GM08714 (cell line): ENCODE results near the gene ST8SIA1.

ENCODE experiments used
- H3K4me3 ChIP-seq: fragments of 200-500 bp; sonication (Bioruptor generic); 2 replicates; pipeline ENCODE4 v1.5.1; 2014; ENCODE audit warnings: mild to moderate bottlenecking, low read length, inconsistent platforms
- ZNF274 ChIP-seq: IDR thresholded peaks from 2 replicates; pipeline ENCODE4 v1.6.1; 2012; ENCODE audit warnings: mild to moderate bottlenecking, low read depth, low read length

Gene ST8SIA1

GRCh38 chr12:22348208-22348607, 13.7 kb upstream of the ST8SIA1 start:
- no peak for TF ChIP-seq ZNF274
- H3K4me3 ChIP-seq: no peak overlapping the region

GRCh38 chr12:22340143-22340542, 5.6 kb upstream of the ST8SIA1 start:
- TF ChIP-seq ZNF274: no peak
- no peak overlapping the region for H3K4me3 ChIP-seq

DNA sequence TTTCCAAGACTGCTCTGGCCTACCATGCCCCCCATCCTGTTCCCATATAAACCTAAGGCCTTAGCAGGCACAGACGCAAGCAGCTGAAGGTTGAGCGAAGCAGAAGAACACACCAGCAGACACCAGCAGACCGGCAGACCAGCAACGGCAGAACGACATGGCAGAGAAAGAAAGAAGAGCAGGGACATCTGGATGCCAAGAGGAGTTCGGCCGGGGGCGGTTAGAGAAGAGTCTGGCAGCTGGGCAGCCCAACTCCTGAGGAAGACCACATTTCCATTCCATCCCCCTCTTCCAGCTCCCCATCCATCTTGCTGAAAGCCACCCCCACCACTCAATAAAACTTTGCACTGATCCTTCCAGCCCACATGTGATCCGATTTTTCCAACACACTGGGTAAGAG, 5.2 kb upstream of the ST8SIA1 start:
- no peak for TF ChIP-seq ZNF274
- H3K4me3 ChIP-seq: no peak overlapping the region

DNA sequence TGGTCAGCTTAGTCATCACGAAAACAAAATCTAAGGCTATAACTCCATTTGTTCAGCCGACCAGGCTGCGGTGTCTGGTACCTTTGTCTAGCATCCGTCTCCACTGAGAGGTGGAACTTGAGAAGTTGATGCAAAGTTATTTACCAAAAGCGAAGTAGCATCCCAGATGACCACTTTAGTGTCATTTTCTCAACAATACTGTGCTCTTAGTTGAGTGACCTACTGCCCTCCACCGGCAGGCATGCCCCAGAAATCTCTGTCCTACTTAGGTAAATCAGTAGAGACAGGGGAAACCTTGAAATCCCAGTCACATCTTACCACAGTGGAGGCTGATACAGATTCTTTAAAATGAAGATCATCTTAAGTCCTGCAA, 1.3 kb upstream of the ST8SIA1 start:
- no peak for TF ChIP-seq ZNF274
- peak overlapping the region; percentile 59; the same call in 1 of the 2 replicates for H3K4me3 ChIP-seq

DNA sequence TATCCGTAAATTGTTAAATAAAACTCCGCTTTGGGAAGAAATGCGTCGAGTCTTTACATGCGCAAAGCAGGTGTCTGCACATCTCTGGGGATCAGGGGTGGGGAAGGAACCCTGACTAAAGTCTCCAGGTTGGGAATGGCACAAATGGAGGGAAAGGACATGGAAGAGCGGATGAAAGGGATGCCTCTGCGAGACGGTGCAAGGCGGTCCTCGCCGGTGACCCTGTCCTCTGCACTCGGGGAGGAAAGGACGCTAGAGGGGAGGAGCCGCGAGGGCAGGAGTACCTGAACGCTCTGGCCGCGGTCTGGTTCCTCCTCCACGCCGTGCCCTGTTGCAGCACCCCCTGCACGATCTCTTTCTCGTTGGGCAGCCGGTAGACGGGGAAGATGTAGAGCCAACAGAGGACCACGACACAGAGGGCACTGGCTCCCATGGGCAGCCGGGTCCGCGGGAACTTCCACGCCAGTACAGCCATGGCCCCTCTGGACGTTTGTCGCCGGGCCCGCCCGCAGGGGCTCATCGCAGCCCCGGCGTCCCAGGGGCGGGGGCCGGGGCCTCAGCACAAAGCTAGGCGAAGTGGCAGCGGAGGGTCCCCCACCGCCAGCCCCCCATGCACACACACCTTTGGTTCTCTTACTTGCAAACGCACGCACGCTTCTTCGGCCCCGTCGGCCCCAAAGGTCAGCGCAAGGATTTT, 646 bp downstream of the ST8SIA1 start:
- no peak for TF ChIP-seq ZNF274
- peak overlapping the region; percentile 59 for H3K4me3 ChIP-seq

DNA sequence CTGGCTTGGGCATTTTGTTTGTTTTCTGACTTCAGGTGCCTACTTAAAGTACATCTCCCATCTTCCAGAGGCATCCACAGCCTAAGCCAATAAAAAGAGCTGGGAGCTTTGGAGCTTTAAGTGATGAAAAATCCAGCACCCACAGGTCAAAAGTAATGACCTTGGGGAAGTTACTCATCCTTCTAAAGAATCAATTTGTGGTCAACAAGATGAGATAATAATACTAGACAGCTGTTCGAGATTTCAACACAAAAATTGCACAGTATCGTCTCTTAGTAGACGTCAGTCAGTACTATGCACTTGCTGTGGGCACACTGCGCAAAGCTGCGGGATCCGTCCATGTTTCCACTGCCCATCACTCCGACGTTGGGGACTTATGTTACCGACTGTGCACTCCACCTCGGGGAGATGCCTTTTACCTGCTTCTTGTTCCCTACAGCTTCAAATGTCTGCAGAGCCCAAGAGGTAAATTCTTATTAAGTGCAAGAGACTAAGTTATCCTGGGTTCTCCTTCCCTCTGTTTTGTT, 1.3 kb downstream of the ST8SIA1 start:
- H3K4me3 ChIP-seq: no peak overlapping the region
- TF ChIP-seq ZNF274: no peak

GRCh38 chr12:22332202-22332601, 2.3 kb downstream of the ST8SIA1 start:
- no peak overlapping the region for H3K4me3 ChIP-seq
- no peak for TF ChIP-seq ZNF274

DNA sequence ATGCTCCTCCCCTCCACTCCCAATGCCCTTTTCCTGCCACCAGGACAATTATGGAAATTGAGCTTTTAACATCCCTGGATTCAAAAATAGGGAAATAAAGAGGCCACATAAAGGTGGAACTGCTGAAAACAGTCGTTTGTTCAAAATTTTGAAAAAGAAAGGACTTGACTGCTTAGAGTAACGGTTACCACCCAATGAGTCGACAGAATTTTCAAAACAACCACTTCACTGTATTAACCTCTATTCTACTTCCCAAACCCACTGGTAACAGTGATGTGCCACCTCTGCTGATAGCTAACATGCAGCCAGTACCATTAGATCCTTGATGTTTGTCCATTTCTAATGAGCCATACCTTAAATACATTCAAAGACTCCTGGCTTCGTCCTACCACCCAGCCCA, 4.9 kb downstream of the ST8SIA1 start:
- H3K4me3 ChIP-seq: no peak overlapping the region
- TF ChIP-seq ZNF274: no peak

GRCh38 chr12:22325218-22325617, 9.3 kb downstream of the ST8SIA1 start:
- TF ChIP-seq ZNF274: no peak
- H3K4me3 ChIP-seq: no peak overlapping the region

GRCh38 chr12:22322091-22322490, 12.4 kb downstream of the ST8SIA1 start:
- no peak for TF ChIP-seq ZNF274
- no peak overlapping the region for H3K4me3 ChIP-seq

- no peak for TF ChIP-seq ZNF274
- H3K4me3 ChIP-seq: no peak overlapping the region
Measured at GRCh38 chr12:22321638-22322037, 12.9 kb downstream of the ST8SIA1 start.

DNA sequence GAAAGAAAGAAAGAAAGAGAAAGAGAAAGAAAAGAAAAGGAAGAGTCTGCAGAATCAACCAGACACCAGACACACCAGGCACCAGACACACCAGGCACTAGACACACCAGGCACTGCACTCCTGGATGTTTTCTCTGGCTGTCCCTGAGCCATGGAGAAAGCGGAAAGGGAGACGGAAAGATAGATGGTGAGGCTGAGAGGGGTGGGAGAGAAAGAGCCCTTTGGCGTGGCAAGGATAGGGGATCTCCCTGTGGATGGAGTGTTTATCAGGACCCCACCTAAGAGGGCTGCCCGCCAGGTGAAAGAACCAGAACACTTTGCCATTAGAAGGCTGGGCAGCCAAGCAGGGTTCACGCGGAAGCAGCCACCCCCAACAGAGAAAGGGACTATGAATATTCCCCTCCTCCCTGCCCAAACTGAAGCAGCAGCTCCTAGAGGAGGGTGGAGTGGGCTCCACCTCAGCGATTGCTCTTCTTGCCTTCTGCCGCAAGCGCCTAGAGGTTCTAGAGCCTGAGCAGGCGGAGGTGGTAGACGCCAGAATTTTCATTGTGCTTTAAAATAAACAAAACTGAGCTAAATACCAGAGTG, 13.4 kb downstream of the ST8SIA1 start:
- H3K4me3 ChIP-seq: no peak overlapping the region
- TF ChIP-seq ZNF274: no peak

GRCh38 chr12:22318108-22318737, 16.3 kb downstream of the ST8SIA1 start:
- no peak for TF ChIP-seq ZNF274

DNA sequence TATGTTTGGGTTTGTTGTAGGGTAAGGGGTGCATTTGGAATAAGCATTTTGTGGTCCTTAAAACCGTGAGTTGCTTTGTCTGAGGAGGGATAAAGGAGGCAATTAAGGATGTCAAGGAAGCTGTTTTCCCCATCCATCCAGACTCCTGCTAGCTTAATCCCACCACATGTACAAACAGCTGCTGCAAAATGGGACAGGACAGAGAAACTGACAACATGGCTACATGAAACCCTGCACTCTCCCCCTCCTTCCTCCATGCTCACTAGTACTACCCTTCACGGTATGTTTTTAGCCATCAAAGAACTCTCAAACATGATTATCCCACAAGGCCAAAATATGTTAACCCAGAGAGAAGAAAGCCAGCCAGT, 20.6 kb downstream of the ST8SIA1 start:
- TF ChIP-seq ZNF274: no peak
- H3K4me3 ChIP-seq: no peak overlapping the region

More at GRCh38 chr12:22318108-22318737, 16.3 kb downstream of the ST8SIA1 start:
- no peak overlapping the region for H3K4me3 ChIP-seq
